Body of pancreas (tissue), 4 donors: ENCODE measurements around the gene COL4A6.

Experiments used
- CTCF ChIP-seq, 7 experiments: fragments of 450-650 bp in 4 of 7; fragments of 200-600 bp in 3 of 7; sonication (generic) in 3 of 7; IDR thresholded peaks; one replicate each; pipeline ENCODE4 v1.5.1; 2016 to 2019; ENCODE audit warnings: antibody characterized with exemption in 7 of 7
- POLR2A ChIP-seq, 3 donors: fragments of 450-650 bp; IDR thresholded peaks; one replicate each; pipeline ENCODE4 v1.6.1; 2016; ENCODE audit warnings: antibody characterized with exemption in 3 of 3, mild to moderate bottlenecking in 2 of 3

DNA sequence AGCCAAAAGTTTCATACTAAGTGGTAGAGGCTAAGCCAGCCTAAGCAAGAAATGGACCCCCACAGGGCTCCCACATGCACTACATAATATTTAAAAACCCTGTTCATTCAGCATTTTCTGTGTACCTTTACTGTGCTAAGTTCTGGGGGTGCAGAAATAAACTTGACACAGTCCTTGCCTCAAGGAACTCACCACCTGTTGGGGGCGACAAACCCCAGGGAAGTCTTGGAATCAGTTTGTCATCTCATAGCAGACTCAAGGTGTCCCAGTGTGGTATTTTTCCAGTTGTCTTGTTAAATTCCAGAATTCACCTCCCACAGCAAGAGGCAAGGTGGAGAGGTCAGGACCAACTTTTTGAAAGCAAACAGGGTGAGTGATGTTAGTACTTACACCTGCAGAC lies 303.5 kb downstream of the COL4A6 start:
- TF ChIP-seq CTCF (IDR thresholded peaks at IDR 0.05) (no peak), POLR2A (IDR thresholded peaks at IDR 0.05) (no peak)
